K562 (cell line): ENCODE results near the gene ABT1. TPM values are rescaled to one million over a fixed set of nuclear protein-coding genes. Genes with fewer than 3 reads are reported as not detected.

Source experiments
- CREBBP ChIP-seq: IDR thresholded peaks from one replicate; pipeline ENCODE4 v1.6.1; 2012; ENCODE audit warnings: low read depth, mild to moderate bottlenecking, control low read depth, inconsistent platforms, low read length
- CXXC5 ChIP-seq: fragments of 250-450 bp; sonication (Bioruptor Pico); IDR thresholded peaks from 2 replicates; pipeline ENCODE4 v1.8.0; 2022; ENCODE audit warnings: inconsistent platforms, mild to moderate bottlenecking, moderate library complexity
- E4F1 ChIP-seq: fragments of 250-450 bp; sonication (Bioruptor Pico); IDR thresholded peaks from 2 replicates; pipeline ENCODE4 v1.5.0; 2021; ENCODE audit warnings: mild to moderate bottlenecking, borderline replicate concordance
- FOSL1 ChIP-seq: fragments of 200-800 bp; sonication (Bioruptor generic); conservative IDR thresholded peaks from 2 replicates; pipeline ENCODE4 v1.6.1; 2016; ENCODE audit warnings: missing genetic modification characterization, missing compliant biosample characterization
- HCFC1 ChIP-seq: IDR thresholded peaks from 2 replicates; pipeline ENCODE4 v1.6.1; 2012; ENCODE audit warnings: low read depth, low read length, improper control_type of control experiment
- HDAC3 ChIP-seq: fragments of 450-650 bp; IDR thresholded peaks from 2 replicates; pipeline ENCODE4 v1.6.1; 2018; ENCODE audit warnings: borderline replicate concordance, mild to moderate bottlenecking, moderate library complexity; ENCODE audit not compliant: partially characterized antibody
- HMBOX1 ChIP-seq: sonication (generic); IDR thresholded peaks from 2 replicates; pipeline ENCODE4 v1.6.1; 2016
- HNRNPLL ChIP-seq: fragments of 200-400 bp; formaldehyde crosslinking; IDR thresholded peaks from 2 replicates; pipeline ENCODE4 v1.6.1; 2017; ENCODE audit warnings: low read length, low read depth, mild to moderate bottlenecking; ENCODE audit not compliant: poor library complexity, severe bottlenecking
- L3MBTL2 ChIP-seq: fragments of 450-650 bp; IDR thresholded peaks from 2 replicates; pipeline ENCODE4 v1.6.1; 2016; ENCODE audit warnings: mild to moderate bottlenecking, moderate library complexity
- LEF1 ChIP-seq: fragments of 450-650 bp; IDR thresholded peaks from 2 replicates; pipeline ENCODE4 v1.6.1; 2016; ENCODE audit warnings: mild to moderate bottlenecking
- NCOA6 ChIP-seq: fragments of 450-650 bp; IDR thresholded peaks from 2 replicates; pipeline ENCODE4 v1.6.1; 2017; ENCODE audit warnings: mild to moderate bottlenecking
- NFIC ChIP-seq: fragments of 450-650 bp; IDR thresholded peaks from 2 replicates; pipeline ENCODE4 v1.6.1; 2017; ENCODE audit warnings: mild to moderate bottlenecking, inconsistent platforms
- RBM15 ChIP-seq: fragments of 200-400 bp; formaldehyde crosslinking; IDR thresholded peaks from 2 replicates; pipeline ENCODE4 v1.6.1; 2018; ENCODE audit warnings: mild to moderate bottlenecking, low read length, moderate library complexity; ENCODE audit not compliant: insufficient read depth
- RBM25 ChIP-seq: fragments of 200-400 bp; formaldehyde crosslinking; IDR thresholded peaks from 2 replicates; pipeline ENCODE4 v1.6.1; 2018; ENCODE audit warnings: low read length, low read depth, moderate library complexity; ENCODE audit not compliant: severe bottlenecking
- SMARCC2 ChIP-seq: fragments of 450-650 bp; IDR thresholded peaks from 2 replicates; pipeline ENCODE4 v1.6.1; 2017; ENCODE audit warnings: antibody characterized with exemption, moderate library complexity, mild to moderate bottlenecking, low read depth
- SRF ChIP-seq, 2 experiments: fragments of 250-450, 450-650 bp in 1 of 2; sonication (Bioruptor Pico) in 1 of 2; sonication (generic) in 1 of 2; formaldehyde crosslinking; IDR thresholded peaks; 2 replicates each; pipeline versions ENCODE4 v1.5.0 to v1.5.1; 2020 to 2022; ENCODE audit warnings: mild to moderate bottlenecking in 1 of 2, missing genetic modification reagents in 1 of 2
- STAT5A ChIP-seq: IDR thresholded peaks from 2 replicates; pipeline ENCODE4 v1.6.1; 2012; ENCODE audit warnings: low read length, inconsistent platforms, borderline replicate concordance
- TBL1XR1 ChIP-seq, 2 experiments: IDR thresholded peaks; 2 replicates each; pipeline ENCODE4 v1.6.1; 2012; ENCODE audit warnings: improper control_type of control experiment in 2 of 2, low read length in 2 of 2, mild to moderate bottlenecking in 1 of 2
- TCF3 ChIP-seq: sonication (generic); formaldehyde crosslinking; IDR thresholded peaks from 2 replicates; pipeline ENCODE4 v1.4.0; 2020; ENCODE audit warnings: mild to moderate bottlenecking, missing genetic modification reagents
- ZBTB1 ChIP-seq: sonication (generic); formaldehyde crosslinking; IDR thresholded peaks from 2 replicates; pipeline ENCODE4 v1.8.1; 2023; ENCODE audit warnings: missing genetic modification reagents, low read depth, mild to moderate bottlenecking, borderline replicate concordance
- ZNF316 ChIP-seq: fragments of 450-650 bp; IDR thresholded peaks from 2 replicates; pipeline ENCODE4 v1.6.1; 2016
- ZNF436 ChIP-seq: fragments of 250-450, 450-650 bp; sonication (Bioruptor Pico); formaldehyde crosslinking; IDR thresholded peaks from 2 replicates; pipeline ENCODE4 v1.7.0; 2020; ENCODE audit warnings: mild to moderate bottlenecking
- ZNF57 ChIP-seq: fragments of 450-650 bp; formaldehyde crosslinking; IDR thresholded peaks from 2 replicates; pipeline ENCODE4 v1.4.0; 2020; ENCODE audit warnings: mild to moderate bottlenecking, moderate library complexity
- ZNF717 ChIP-seq: fragments of 250-450 bp; sonication (Bioruptor Pico); IDR thresholded peaks from 2 replicates; pipeline ENCODE4 v1.5.0; 2021
- ZNF79 ChIP-seq: fragments of 250-450 bp; sonication (Bioruptor Pico); IDR thresholded peaks from 2 replicates; pipeline ENCODE4 v1.4.0; 2020; ENCODE audit warnings: low read depth, mild to moderate bottlenecking, moderate library complexity
- polyA plus RNA-seq, 8 experiments: library from polyadenylated mRNA; depleted of rRNA in 4 of 8; stranded (reverse) in 5 of 8; unstranded in 3 of 8; fragments of >200 nt; fragmentation: Nextera tagmentation in 2 of 8; fragmentation: Illumina TruSeq in 1 of 8; extraction: Ambion mirVana in 2 of 8; extraction: Trizol in 1 of 8; gene quantifications; 2 replicates each; pipeline versions ENCODE4 v1.2.1 to v1.2.3, GENCODE V29; 2011 to 2014; ENCODE audit warnings: inconsistent platforms in 1 of 8, missing spikeins in 1 of 8
- total RNA-seq, 7 experiments: library from RNA; depleted of rRNA in 6 of 7; stranded (reverse); fragments of >200 nt in 6 of 7; fragmentation: Illumina TruSeq in 2 of 7; extraction: Trizol in 2 of 7; gene quantifications; 2 replicates each; pipeline versions ENCODE4 v1.2.1 to v1.2.3, GENCODE V29; 2011 to 2021; ENCODE audit warnings: low replicate concordance in 1 of 7

The ABT1 gene
- total and polyA plus RNA-seq, 9 of the 15 experiments (the other 6 are each of a cell fraction or from before 2014, with no cell fraction given): 8.8 to 52.7 (median 40.7) TPM

GRCh38 chr6:26594730-26595632, 1.8 kb upstream of the ABT1 start (continued):
- TF ChIP-seq ZNF79 (CRISPR knock-in tag) (no peak), TCF3 (CRISPR knock-in tag) (no peak), E4F1 (CRISPR knock-in tag) (no peak), FOSL1 (tag) (no peak), L3MBTL2 (0 out of 2 replicates have a peak, but pooled peaks have one; percentile 35), STAT5A (peak; percentile 17; the same call in 1 of the 2 replicates), HCFC1 (no peak; the same call in 1 of the 2 replicates), ZNF316 (no peak), NCOA6 (no peak), CXXC5 (CRISPR knock-in tag) (peak; percentile 68; the same call in 1 of the 2 replicates), RBM25 (peak; percentile 15), RBM15 (no peak), SMARCC2 (no peak), TBL1XR1 (IDR thresholded peaks at IDR 0.05; ENCODE audit: low read length in 2 of 2) (peak in 1 of 2 experiments; percentile 93; a peak in 2 of 4 replicates), NFIC (peak; percentile 74), ZNF57 (CRISPR knock-in tag) (no peak), HMBOX1 (peak; percentile 14; the same call in 1 of the 2 replicates), SRF (CRISPR knock-in tag; IDR thresholded peaks at IDR 0.05) (0 out of 4 replicates have a peak, but pooled peaks of 1 of the 2 experiments have one; percentile 26), LEF1 (no peak), ZNF717 (CRISPR knock-in tag) (no peak), ZNF436 (peak; percentile 54; the same call in 1 of the 2 replicates), ZBTB1 (CRISPR knock-in tag) (no peak), HDAC3 (peak; percentile 15), CREBBP (no peak), HNRNPLL (no peak)
